Measurements from ENCODE around the gene ZDHHC12. TPM values are rescaled to one million over a fixed set of nuclear protein-coding genes. Genes with fewer than 3 reads are reported as not detected.

Gene ZDHHC12
- total RNA-seq, 1 experiment from 2014 or later = 39.3 TPM

GRCh38 chr9:128706045-128706444, 17.9 kb downstream of the ZDHHC12 start:
- no peak overlapping the region for H3K4me3 ChIP-seq (ENCODE audit: low read depth in 2 of 2, low read length in 2 of 2)
- no peak overlapping the region for H3K27ac ChIP-seq (ENCODE audit: low read length)
- peaks cover 3% of the 10 kb centered on the region; the same call in 1 of the 2 replicates for H3K4me1 ChIP-seq (ENCODE audit: control insufficient read depth, insufficient read depth, low read length)
- H3K36me3 ChIP-seq (ENCODE audit: control insufficient read depth, insufficient read depth, low read length) = no peaks in the 10 kb centered on the region; the same call in 1 of the 2 replicates
- DNase-seq (ENCODE audit: low read depth, low spot score) (no peak), ATAC-seq (no peak)
- TF ChIP-seq, protein P1, sequence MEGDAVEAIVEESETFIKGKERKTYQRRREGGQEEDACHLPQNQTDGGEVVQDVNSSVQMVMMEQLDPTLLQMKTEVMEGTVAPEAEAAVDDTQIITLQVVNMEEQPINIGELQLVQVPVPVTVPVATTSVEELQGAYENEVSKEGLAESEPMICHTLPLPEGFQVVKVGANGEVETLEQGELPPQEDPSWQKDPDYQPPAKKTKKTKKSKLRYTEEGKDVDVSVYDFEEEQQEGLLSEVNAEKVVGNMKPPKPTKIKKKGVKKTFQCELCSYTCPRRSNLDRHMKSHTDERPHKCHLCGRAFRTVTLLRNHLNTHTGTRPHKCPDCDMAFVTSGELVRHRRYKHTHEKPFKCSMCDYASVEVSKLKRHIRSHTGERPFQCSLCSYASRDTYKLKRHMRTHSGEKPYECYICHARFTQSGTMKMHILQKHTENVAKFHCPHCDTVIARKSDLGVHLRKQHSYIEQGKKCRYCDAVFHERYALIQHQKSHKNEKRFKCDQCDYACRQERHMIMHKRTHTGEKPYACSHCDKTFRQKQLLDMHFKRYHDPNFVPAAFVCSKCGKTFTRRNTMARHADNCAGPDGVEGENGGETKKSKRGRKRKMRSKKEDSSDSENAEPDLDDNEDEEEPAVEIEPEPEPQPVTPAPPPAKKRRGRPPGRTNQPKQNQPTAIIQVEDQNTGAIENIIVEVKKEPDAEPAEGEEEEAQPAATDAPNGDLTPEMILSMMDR (IDR thresholded peaks at IDR 0.05) = no peak
- TF ChIP-seq TCF7L2 (IDR thresholded peaks at IDR 0.05; ENCODE audit: low read depth, low read length) = no peak
- no peak for TF ChIP-seq POLR2AphosphoS5 (IDR thresholded peaks at IDR 0.05; ENCODE audit: low read depth, low read length)
- no peak for TF ChIP-seq SIN3A (IDR thresholded peaks at IDR 0.05; ENCODE audit: borderline replicate concordance, insufficient read depth, low read depth, low read length)
- TF ChIP-seq, protein P2, sequence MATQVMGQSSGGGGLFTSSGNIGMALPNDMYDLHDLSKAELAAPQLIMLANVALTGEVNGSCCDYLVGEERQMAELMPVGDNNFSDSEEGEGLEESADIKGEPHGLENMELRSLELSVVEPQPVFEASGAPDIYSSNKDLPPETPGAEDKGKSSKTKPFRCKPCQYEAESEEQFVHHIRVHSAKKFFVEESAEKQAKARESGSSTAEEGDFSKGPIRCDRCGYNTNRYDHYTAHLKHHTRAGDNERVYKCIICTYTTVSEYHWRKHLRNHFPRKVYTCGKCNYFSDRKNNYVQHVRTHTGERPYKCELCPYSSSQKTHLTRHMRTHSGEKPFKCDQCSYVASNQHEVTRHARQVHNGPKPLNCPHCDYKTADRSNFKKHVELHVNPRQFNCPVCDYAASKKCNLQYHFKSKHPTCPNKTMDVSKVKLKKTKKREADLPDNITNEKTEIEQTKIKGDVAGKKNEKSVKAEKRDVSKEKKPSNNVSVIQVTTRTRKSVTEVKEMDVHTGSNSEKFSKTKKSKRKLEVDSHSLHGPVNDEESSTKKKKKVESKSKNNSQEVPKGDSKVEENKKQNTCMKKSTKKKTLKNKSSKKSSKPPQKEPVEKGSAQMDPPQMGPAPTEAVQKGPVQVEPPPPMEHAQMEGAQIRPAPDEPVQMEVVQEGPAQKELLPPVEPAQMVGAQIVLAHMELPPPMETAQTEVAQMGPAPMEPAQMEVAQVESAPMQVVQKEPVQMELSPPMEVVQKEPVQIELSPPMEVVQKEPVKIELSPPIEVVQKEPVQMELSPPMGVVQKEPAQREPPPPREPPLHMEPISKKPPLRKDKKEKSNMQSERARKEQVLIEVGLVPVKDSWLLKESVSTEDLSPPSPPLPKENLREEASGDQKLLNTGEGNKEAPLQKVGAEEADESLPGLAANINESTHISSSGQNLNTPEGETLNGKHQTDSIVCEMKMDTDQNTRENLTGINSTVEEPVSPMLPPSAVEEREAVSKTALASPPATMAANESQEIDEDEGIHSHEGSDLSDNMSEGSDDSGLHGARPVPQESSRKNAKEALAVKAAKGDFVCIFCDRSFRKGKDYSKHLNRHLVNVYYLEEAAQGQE (IDR thresholded peaks at IDR 0.05; ENCODE audit: insufficient read depth in 1 of 2, low read depth in 2 of 2, low read length in 1 of 2) = no peak
- no peaks in the 10 kb centered on the region for H3K27me3 ChIP-seq (ENCODE audit: control insufficient read depth, insufficient read depth, low read length)
- CTCF ChIA-PET = interaction anchor here (0.5 to 0.6 kb wide), 2 partner anchors 61 to 71 kb away, joined by 3 to 4 read pairs; no protein-coding TSS in a partner anchor
- in situ Hi-C loops (cut with HindIII; ENCODE audit: low pct_unique_long_range_greater_than_20kb, low sequenced_read_pairs) (no loop called here), intact Hi-C loops (cut with micrococcal nuclease; ENCODE audit: unreplicated experiment) (no loop called here)
- POLR2A ChIA-PET = no interaction called here
- H3K9me3 ChIP-seq (ENCODE audit: control insufficient read depth, insufficient read depth, low read depth, low read length) = no peaks in the 10 kb centered on the region
- no TSS peak for BruUV-seq (replicated peaks)

DNA sequence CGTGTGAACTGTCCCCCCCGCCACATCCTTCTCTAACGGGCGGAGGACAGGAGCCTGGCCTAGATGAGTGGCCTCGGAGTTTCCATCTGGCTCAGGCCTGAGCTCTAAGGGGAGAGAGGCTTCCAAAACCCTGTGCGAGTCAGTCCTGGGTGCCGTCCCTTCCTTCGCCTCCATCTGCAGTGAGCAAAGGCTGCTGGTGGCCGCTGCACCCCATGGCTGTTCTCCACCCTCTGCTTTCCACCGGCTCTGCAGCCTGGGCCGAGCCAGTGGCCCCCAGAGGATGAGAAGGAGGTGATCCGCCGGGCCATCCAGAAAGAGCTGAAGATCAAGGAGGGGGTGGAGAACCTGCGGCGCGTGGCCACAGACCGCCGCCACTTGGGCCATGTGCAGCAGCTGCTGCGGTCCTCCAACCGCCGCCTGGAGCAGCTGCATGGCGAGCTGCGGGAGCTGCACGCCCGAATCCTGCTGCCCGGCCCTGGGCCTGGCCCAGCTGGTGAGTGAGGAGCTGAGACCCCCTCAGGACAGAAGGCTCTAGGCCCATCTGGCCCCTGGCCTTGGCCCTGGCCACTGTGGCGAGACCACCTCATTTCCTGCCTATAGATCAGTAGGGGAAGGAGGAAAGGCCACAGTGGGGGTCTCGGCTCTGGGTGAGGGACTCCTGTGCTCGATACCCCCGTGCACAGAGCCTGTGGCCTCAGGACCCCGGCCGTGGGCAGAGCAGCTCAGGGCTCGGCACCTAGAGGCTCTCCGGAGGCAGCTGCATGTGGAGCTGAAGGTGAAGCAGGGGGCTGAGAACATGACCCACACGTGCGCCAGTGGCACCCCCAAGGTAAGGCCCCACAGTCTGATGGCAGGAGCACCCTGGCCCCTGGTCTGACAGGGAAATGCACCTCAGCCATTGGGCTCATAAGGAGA, 18.6 kb downstream of the ZDHHC12 start:
- no peaks in the 10 kb centered on the region; the same call in 1 of the 2 replicates for H3K36me3 ChIP-seq (ENCODE audit: control insufficient read depth, insufficient read depth, low read length)
- ChIA-PET POLR2A (no interaction called here), CTCF (interaction anchor here (0.5 to 0.7 kb wide), 4 partner anchors 13 to 70 kb away, joined by 3 to 11 read pairs (median 4); no protein-coding TSS in a partner anchor)
- in situ Hi-C loops (cut with HindIII; ENCODE audit: low pct_unique_long_range_greater_than_20kb, low sequenced_read_pairs) (no loop called here), intact Hi-C loops (cut with micrococcal nuclease; ENCODE audit: unreplicated experiment) (no loop called here)
- H3K27ac ChIP-seq (ENCODE audit: low read length) = no peak overlapping the region
- no peaks in the 10 kb centered on the region for H3K9me3 ChIP-seq (ENCODE audit: control insufficient read depth, insufficient read depth, low read depth, low read length)
- no peak for TF ChIP-seq SIN3A (IDR thresholded peaks at IDR 0.05; ENCODE audit: borderline replicate concordance, insufficient read depth, low read depth, low read length)
- TF ChIP-seq POLR2AphosphoS5 (IDR thresholded peaks at IDR 0.05; ENCODE audit: low read depth, low read length) = no peak
- TF ChIP-seq, protein P2 (IDR thresholded peaks at IDR 0.05; ENCODE audit: insufficient read depth in 1 of 2, low read depth in 2 of 2, low read length in 1 of 2) = no peak
- TF ChIP-seq, protein P1 (IDR thresholded peaks at IDR 0.05) = no peak
- peaks cover 3% of the 10 kb centered on the region; the same call in 1 of the 2 replicates for H3K4me1 ChIP-seq (ENCODE audit: control insufficient read depth, insufficient read depth, low read length)
- ATAC-seq = no peak
- no peak for DNase-seq (ENCODE audit: low read depth, low spot score)
- H3K4me3 ChIP-seq (ENCODE audit: low read depth in 2 of 2, low read length in 2 of 2) = no peak overlapping the region
- BruUV-seq (replicated peaks) = no TSS peak
- H3K27me3 ChIP-seq (ENCODE audit: control insufficient read depth, insufficient read depth, low read length) = no peaks in the 10 kb centered on the region
